Suprapubic skin (tissue), 3 donors: ENCODE data around the gene ORC3.

Source experiments
- CTCF ChIP-seq, 2 donors: fragments of 200-600 bp in 1 of 2; fragments of 450-650 bp in 1 of 2; sonication (generic) in 1 of 2; IDR thresholded peaks; one replicate each; pipeline ENCODE4 v1.5.1; 2016 to 2019; ENCODE audit warnings: antibody characterized with exemption in 2 of 2, mild to moderate bottlenecking in 1 of 2, moderate library complexity in 1 of 2
- EP300 ChIP-seq: sonication (generic); formaldehyde crosslinking; IDR thresholded peaks from one replicate; pipeline ENCODE4 v1.6.1; 2017; ENCODE audit warnings: antibody characterized with exemption

- TF ChIP-seq CTCF (IDR thresholded peaks at IDR 0.05) (no peak), EP300 (no peak)
Measured at GRCh38 chr6:87656857-87657256, 66.9 kb downstream of the ORC3 start.
